EL (cell line): ENCODE results near the gene ZNF423.

Source experiments
- DNase-seq: peaks from one replicate; pipeline ENCODE4 v3.0.0-alpha.2; 2016

Gene ZNF423

GRCh38 chr16:49483651-49484450 is 372.1 kb downstream of the ZNF423 start:
- DNase-seq: no peak

DNA sequence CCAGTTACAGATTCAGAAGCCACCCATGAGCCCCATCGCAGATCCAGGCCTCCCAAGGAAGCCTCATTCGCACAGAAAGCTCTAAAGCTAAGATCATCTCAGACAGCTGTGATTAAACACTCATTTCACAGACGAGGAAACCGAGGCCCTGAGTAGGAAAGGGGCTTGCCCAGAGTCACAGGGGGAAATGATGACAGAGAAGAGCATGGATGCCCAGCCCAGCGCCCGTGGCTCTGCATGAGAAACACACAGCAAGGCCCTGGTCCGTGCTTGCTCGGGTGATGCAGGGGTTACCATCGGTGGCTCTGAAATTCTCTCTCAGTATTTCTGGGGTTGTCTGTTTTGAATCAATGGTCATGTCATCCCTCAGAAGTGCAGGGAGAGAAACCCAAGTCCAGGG is 372.7 kb downstream of the ZNF423 start:
- no peak for DNase-seq

DNA sequence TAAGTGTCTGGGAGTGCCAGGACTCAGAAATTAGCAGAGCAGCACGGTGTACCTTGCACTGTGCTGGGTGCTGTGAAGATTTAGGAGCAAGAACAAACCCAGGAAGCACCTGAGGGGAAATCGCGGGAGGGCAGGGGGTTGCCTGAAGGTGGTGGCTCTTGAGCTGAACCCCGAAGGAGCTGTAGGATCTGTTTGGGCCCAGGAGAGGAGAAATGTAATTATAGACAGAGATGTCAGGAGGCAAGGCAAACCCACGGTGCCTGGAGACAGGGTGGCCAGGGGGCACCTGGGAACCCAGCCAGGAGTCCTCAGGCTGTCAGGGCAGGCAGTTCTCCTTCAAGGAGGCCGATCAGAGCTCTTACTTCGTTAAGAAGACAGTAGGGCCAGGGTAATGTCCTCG is 373.2 kb downstream of the ZNF423 start:
- no peak for DNase-seq

DNA sequence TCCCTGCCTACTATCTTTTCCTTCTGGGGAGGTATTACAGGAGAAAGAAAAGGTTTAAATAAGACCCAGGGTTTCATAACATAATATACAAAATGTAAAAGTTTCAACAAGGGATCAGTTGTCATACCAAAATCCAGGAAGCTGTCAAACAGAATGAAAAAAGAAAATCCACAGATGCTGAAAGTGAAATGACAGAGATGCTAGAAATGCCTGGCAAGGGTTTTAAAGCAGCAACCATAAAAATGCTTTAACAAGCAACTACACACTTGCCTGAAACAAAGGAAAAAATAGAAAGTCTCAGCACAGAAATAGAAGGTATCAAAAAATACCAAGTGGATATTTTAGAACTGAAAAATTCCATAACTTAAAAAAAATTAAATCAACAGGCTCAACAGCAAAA is 377.3 kb downstream of the ZNF423 start:
- no peak for DNase-seq

- DNase-seq: no peak
Observed at GRCh38 chr16:49478107-49478506, 377.8 kb downstream of the ZNF423 start.

DNA sequence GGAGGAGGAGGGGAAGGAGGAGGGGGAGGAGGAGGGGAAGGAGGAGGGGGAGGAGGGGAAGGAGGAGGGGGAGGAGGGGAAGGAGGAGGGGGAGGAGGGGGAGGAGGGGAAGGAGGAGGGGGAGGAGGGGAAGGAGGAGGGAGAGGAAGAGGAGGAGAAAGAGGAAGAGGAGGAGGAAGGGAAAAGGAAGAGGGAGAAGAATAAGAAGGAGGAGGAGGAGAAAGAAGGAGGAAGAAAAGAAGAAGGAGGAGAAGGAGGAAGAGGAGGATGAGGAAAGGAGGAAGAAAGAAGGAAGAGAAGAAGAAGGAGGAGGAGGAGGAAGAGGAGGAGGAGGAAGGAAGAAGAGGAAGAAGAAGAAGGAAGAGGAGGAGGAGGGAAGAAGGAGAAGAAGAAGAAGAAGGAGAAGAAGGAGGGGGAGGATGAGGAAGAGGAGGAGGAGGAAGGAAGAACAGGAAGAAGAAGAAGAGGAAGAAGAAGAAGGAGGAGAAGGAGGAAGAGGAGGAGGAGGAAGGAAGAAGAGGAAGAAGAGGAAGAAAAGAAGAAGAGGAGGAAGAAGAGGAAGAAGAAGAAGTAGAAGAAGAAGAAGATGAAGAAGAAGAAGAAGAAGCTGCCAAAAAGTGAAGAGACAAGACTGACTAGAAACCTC is 378.5 kb downstream of the ZNF423 start:
- no peak for DNase-seq

DNA sequence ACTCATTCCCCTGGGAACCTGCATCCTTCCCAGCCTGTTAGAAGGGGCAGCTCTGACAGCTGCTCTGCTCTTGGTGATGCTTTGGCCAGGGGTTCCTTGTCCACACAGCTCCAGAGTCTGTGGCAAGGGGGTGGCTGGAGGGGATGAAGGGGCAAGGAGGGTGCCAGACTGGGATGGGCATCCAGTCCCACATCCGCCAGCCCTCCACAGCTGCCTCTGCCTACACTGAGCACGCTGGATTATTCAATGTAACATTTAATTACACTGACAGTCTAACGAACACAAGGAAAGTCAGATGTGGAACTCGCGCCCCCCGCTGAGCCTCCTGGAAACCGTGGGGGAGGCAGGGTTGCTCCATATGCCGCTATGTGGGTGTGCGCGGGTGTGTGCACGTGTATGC is 381.2 kb downstream of the ZNF423 start:
- DNase-seq: no peak

DNA sequence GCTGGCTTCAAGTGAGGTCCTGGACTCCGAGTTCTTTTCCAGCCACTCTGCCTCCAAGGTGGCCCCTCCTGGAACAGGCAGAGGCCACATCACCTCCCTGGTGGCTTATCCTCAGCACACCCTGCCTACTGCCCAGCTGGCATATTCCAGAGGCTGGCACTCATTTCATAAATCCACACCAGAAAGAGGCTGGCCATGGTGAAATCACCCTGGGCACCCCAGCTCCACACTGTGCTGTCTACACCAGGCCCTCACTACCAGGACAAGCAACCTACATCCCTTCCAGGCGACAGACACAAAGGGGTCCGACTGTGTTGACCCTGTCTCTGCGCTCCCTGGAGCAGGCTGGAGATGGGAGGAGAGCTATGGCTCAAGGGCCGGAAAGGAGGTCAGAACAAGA is 382.1 kb downstream of the ZNF423 start:
- no peak for DNase-seq

- DNase-seq: no peak
Observed at GRCh38 chr16:49473131-49473530, 382.8 kb downstream of the ZNF423 start.

DNA sequence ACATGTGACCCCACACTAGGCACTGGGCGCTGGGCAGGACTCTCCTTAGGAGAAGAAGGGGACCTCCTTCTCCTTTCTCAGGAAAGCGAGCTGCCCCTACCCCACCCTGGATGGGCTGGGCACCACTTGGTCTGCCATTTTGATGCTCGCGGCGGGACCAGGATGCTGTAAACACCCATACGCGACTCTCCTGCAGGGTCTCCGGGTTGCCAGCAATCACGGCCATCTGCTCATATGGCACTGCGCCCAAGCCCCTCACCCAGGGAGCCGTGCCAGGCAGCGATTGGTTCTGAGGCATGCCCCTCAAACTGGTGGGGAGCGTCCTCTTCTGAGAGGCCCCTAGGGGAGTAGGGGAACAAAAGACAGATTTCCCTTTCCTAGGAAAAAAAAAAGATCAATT is 383.3 kb downstream of the ZNF423 start:
- DNase-seq: no peak

DNA sequence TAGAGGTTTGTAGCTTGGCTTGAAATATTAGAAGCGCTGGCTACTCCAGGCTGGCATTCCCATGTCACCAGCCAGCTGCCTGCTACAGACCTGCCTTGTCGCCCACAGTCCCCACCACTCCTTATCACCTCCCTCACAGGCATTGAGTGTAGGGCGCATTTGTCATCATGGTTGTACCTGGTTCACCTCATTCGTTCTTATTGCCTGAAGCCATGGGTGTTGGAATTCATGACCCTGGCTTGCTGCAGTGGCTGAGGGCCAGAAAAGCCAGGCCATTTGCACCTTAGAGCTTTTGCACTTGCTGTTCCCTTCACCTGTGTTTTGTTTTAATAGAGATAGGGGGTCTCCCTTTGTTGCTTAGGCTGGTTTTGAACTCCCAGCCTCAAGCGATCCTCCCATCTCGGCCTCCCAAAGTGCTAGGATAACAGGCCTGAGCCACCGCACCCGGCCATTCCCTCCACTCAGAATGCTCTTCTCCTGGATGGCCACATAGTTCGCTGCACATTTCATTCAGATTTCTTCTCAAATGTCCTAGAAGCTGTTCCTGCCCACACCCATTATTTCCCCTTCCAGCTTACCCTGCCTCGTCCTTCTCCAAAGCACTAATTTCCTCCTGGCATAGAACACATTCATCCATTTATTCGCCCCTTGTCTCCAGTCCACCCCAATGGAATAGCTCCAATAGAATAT is 384.7 kb downstream of the ZNF423 start:
- no peak for DNase-seq

- no peak for DNase-seq
Observed at GRCh38 chr16:49470513-49470991, 385.4 kb downstream of the ZNF423 start.

DNA sequence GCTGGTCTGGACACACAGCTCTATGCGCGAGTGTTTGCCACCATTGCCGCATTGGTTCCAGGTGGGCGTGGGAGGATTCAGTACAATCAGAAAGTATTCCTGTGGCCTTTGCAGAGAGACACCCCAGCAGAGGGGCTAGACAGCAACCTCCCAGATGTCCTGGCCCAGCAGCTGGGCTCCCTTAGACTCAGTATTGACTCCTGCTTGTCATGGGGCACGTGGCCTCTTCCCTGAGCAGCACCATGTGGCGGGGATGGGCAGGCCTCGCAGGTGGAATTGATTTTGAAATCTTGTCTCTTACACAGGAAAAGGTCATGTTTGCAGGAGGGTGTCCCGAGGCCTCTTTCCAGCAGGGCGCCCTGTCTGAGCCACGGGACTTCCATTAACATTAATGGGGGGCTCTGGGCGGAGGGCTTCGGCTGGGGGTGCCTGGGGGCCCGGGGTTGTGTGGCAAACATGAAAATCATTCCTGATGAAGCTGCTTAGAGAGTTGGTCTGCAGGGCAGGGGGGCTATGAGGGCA is 385.9 kb downstream of the ZNF423 start:
- DNase-seq: no peak

GRCh38 chr16:49469311-49469670 is 386.6 kb downstream of the ZNF423 start:
- DNase-seq: no peak

DNA sequence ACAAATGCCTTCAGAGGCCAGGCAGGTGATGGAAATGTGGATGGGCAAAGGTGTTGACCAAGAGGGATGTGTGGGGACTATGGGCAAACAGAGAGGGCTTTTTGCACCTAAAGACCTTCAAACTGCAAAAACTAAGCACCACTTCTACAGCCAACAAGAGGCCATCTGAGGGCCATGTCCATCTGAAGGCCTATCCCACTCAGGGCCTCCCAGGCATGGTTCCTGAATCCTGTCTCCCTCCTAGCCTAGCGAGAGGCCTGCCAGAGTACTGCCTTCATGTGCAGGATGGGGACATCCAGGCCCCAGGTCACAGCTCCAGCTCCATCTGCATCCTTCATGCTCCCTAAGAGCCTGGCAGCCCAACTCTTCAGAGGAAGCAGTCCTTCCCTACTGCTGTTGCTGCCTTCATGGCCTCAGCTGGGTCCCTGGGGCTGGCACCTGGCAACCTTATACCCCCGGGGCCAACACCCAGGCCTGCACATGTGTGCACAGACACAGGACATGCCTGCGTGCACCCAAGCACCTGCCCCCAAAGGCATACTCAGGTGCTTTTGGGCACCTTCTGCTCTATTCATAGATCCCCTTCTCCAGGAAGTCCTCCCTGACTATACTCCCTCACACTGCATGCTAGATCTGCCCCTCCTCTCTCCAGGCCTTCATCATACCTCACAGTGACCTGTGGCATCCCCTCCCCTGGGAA is 387.2 kb downstream of the ZNF423 start:
- no peak for DNase-seq

DNA sequence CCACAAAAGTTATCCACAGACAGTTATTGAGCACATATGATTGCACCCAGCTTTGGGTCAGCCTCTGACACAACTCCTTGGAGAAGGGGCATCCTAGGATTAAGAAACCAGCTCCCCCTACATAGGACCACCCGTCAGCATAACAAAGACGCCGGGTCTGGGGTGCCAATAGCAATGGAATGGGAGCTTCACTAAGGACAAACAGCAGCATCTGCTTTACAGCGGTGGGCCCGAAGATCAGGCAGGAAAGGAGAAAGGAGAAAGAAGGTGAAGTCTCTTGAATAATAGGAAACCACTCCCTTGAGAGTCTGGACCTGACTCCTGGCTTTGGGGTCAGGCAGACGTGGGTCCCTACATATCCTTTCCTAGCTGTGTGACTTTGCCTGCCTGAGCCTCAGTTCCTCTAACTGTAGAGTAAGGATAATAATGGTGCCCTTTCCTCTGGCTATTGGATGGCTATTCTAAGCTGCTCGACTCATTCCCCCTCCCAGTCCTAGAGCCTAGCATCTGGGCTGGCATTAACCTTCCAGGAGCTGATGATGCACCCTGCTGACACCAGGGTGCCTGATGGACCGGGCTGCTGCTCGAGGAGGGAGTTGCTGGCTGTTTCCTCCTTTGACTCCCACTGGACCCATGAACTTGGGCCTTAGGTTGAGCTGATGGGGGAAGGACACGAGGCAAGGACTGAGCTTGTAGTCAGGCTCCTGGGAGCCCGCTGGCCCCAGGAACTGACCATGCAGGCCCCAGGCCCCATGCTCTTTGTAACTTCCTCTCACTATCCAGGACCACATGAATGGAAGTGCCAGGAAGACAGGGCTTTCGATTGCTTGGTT is 388.2 kb downstream of the ZNF423 start:
- DNase-seq: no peak

- DNase-seq: no peak
Observed at GRCh38 chr16:49466881-49467280, 389.0 kb downstream of the ZNF423 start.

- DNase-seq: no peak
Observed at GRCh38 chr16:49466529-49466831, 389.4 kb downstream of the ZNF423 start.

- DNase-seq: no peak
Observed at GRCh38 chr16:49465661-49466528, 390.0 kb downstream of the ZNF423 start.

DNA sequence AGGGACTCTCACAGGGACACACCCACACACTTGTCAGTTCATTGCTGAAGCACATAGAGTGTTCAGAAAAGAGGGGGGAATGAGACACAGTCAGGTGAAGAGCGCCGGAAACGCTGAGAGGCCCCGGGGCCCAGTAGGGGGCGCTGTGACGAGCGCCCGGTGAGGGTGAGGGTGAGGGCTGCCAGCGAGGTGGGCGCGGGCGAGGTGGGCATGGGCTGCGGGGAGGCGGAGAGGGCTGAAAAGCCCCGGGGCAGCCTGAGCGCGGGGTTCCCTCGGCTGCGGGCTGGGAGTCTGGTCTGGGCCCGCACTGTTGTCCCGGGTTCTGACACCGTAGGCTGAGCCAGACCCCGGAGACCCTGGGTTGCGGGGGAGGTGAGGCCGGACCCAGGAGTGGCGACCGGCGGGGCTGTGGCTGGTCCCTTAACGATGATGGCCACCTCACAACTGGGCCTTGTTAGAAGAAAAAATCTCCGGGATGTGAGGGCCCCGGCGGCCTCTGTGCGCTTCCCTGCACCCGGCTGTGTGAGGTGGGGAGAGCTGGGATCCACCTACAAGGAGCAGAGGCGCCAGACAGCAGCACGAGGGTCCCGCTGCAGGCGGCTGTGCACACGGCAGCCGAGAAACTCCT is 390.9 kb downstream of the ZNF423 start:
- no peak for DNase-seq

- no peak for DNase-seq
Observed at GRCh38 chr16:49464093-49464492, 391.8 kb downstream of the ZNF423 start.
